Trophoblast cell (in vitro differentiated cells and primary cell): ENCODE data around the gene MRPL34.
"Not testable (repeated sequence)": the region's sequence is repeated elsewhere in the genome, so short reads cannot be mapped to it uniquely, and the experiment has no call there.

Experiments
- DNase-seq, 2 donors: peaks; one replicate each; pipeline ENCODE4 v3.0.0-alpha.2; 2016
- H2AFZ ChIP-seq: 2 replicates; pipeline ENCODE4 v1.6.1; 2013; ENCODE audit warnings: low read length, moderate library complexity, mild to moderate bottlenecking; ENCODE audit not compliant: insufficient read depth, poor library complexity
- H2AK5ac ChIP-seq: 2 replicates; pipeline ENCODE4 v1.6.1; 2013; ENCODE audit warnings: mild to moderate bottlenecking, low read length
- H2BK120ac ChIP-seq: 2 replicates; pipeline ENCODE4 v1.6.1; 2013; ENCODE audit warnings: low read length, mild to moderate bottlenecking, moderate library complexity; ENCODE audit not compliant: insufficient read depth, poor library complexity
- H2BK12ac ChIP-seq: 2 replicates; pipeline ENCODE4 v1.6.1; 2013; ENCODE audit warnings: mild to moderate bottlenecking, low read length, moderate library complexity
- H2BK5ac ChIP-seq: 2 replicates; pipeline ENCODE4 v1.6.1; 2013; ENCODE audit warnings: low read length, low read depth, moderate library complexity, mild to moderate bottlenecking; ENCODE audit not compliant: poor library complexity
- H3K14ac ChIP-seq: 2 replicates; pipeline ENCODE4 v1.6.1; 2013; ENCODE audit warnings: mild to moderate bottlenecking, low read length
- H3K18ac ChIP-seq: 2 replicates; pipeline ENCODE4 v1.6.1; 2013; ENCODE audit warnings: mild to moderate bottlenecking, low read length
- H3K23ac ChIP-seq: 2 replicates; pipeline ENCODE4 v1.6.1; 2013; ENCODE audit warnings: low read length
- H3K27ac ChIP-seq: 2 replicates; pipeline ENCODE4 v1.5.1; 2013; ENCODE audit warnings: low read depth, mild to moderate bottlenecking, inconsistent platforms, low read length, moderate library complexity
- H3K27me3 ChIP-seq: 2 replicates; pipeline ENCODE4 v1.6.1; 2013; ENCODE audit warnings: inconsistent platforms, mild to moderate bottlenecking, low read length, moderate library complexity; ENCODE audit not compliant: insufficient read depth
- H3K36me3 ChIP-seq, 2 experiments: 1 replicate in 1 of 2; 2 replicates in 1 of 2; pipeline ENCODE4 v1.6.1; 2013; ENCODE audit warnings: low read length in 2 of 2, mild to moderate bottlenecking in 2 of 2, moderate library complexity in 1 of 2; ENCODE audit not compliant: insufficient read depth in 2 of 2, control insufficient read depth in 1 of 2
- H3K4ac ChIP-seq: 2 replicates; pipeline ENCODE4 v1.6.1; 2013; ENCODE audit warnings: low read depth, mild to moderate bottlenecking, low read length, moderate library complexity
- H3K4me1 ChIP-seq, 2 experiments: 1 replicate in 1 of 2; 2 replicates in 1 of 2; pipeline ENCODE4 v1.6.1; 2013; ENCODE audit warnings: low read length in 2 of 2, mild to moderate bottlenecking in 2 of 2, moderate library complexity in 1 of 2; ENCODE audit not compliant: insufficient read depth in 2 of 2, control insufficient read depth in 1 of 2
- H3K4me2 ChIP-seq: 2 replicates; pipeline ENCODE4 v1.6.1; 2013; ENCODE audit warnings: inconsistent platforms, mild to moderate bottlenecking, low read length, moderate library complexity
- H3K4me3 ChIP-seq: 2 replicates; pipeline ENCODE4 v1.5.1; 2013; ENCODE audit warnings: mild to moderate bottlenecking, low read depth, low read length, inconsistent platforms
- H3K79me1 ChIP-seq: one replicate; pipeline ENCODE4 v1.6.1; 2013; ENCODE audit warnings: low read length
- H3K79me2 ChIP-seq: 2 replicates; pipeline ENCODE4 v1.6.1; 2013; ENCODE audit warnings: low read length, mild to moderate bottlenecking; ENCODE audit not compliant: control insufficient read depth, insufficient read depth, poor library complexity
- H3K9ac ChIP-seq: 2 replicates; pipeline ENCODE4 v1.6.1; 2013; ENCODE audit warnings: mild to moderate bottlenecking, low read length
- H3K9me3 ChIP-seq: 2 replicates; pipeline ENCODE4 v1.6.1; 2013; ENCODE audit warnings: low read depth, mild to moderate bottlenecking, control low read depth, inconsistent platforms, low read length; ENCODE audit not compliant: insufficient read depth
- H4K12ac ChIP-seq: 2 replicates; pipeline ENCODE4 v1.6.1; 2013; ENCODE audit warnings: low read depth, mild to moderate bottlenecking, low read length, moderate library complexity
- H4K8ac ChIP-seq: 2 replicates; pipeline ENCODE4 v1.6.1; 2013; ENCODE audit warnings: low read depth, mild to moderate bottlenecking, low read length, moderate library complexity
- H4K91ac ChIP-seq: one replicate; pipeline ENCODE4 v1.6.1; 2013; ENCODE audit warnings: low read depth, mild to moderate bottlenecking, low read length, moderate library complexity
- WGBS: extraction: QIAGEN DNeasy Blood & Tissue Kit; methylation state at CpG from one replicate; pipeline ENCODE4 v1.1.7; 2013; ENCODE audit warnings: missing lambda C conversion rate; ENCODE audit not compliant: insufficient read length, insufficient coverage; ENCODE audit errors: extremely low coverage; 5-methylcytosine and 5-hydroxymethylcytosine counted together

Gene MRPL34

DNA sequence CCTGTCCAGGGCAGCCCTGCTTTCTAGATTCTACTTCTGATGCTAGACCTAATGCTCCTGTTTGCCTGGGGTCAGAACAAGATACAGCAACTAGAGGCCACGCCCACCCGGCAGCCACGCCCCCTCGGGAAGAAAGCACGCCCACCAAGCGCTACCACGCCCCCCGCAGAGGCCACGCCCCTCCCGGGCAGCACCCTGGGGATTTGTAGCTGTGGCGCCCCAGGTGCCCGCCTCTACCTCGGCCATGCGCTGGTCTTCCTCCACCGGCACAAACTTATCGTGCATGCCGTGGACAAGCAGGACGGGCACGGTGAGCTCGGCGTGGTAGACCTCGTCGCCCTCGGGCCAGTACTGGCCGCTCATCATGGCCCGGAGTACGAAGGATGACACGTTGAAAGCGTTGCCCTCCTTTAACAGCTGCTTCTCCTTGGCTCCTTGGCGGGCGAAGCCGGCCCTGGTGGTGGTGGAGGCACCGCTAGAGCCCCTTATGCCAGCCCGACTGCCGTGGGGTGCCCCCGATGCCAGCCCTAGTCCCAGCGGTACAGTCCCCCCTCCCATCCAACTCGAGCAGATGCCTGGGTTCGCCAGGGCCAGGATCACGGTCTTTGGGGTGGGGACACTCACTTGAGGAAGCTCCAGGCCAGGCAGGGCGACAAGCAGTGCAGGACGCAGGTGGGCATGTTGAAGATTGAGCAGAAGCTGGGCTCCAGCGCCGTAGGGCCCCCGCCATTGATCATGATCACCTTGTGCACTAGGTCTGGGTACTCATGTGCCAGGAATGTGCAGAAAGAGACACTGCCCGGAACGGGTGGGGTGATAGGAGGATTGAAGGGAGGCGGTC lies 11.4 kb upstream of the MRPL34 start:
- H2BK120ac ChIP-seq = no peak overlapping the region
- peak; percentile 79 to 89 for DNase-seq
- H2BK5ac ChIP-seq = no peak overlapping the region
- no peaks in the 10 kb centered on the region for H3K27me3 ChIP-seq
- H4K12ac ChIP-seq = no peak overlapping the region
- WGBS = no CpG with 5 or more reads among the region's 48 CpGs
- H3K23ac ChIP-seq = no peak overlapping the region
- H3K36me3 ChIP-seq = peaks cover 9 to 13% of the 10 kb centered on the region in 2 experiments
- peaks cover 4 to 14% of the 10 kb centered on the region in 2 experiments for H3K4me1 ChIP-seq
- no peak overlapping the region for H2AFZ ChIP-seq
- no peak overlapping the region for H4K8ac ChIP-seq
- H3K18ac ChIP-seq = peak overlapping the region; percentile 51
- H3K9ac ChIP-seq = no peak overlapping the region
- H2BK12ac ChIP-seq = peak overlapping the region; percentile 21
- no peak overlapping the region for H3K4me2 ChIP-seq
- no peak overlapping the region for H3K4me3 ChIP-seq
- no peak overlapping the region for H3K27ac ChIP-seq
- H3K4ac ChIP-seq = no peak overlapping the region
- peak overlapping the region; percentile 7 for H4K91ac ChIP-seq
- no peaks in the 10 kb centered on the region for H3K79me2 ChIP-seq
- no peak overlapping the region for H2AK5ac ChIP-seq
- H3K9me3 ChIP-seq = peaks cover 4% of the 10 kb centered on the region
- no peak overlapping the region for H3K14ac ChIP-seq
- H3K79me1 ChIP-seq = peaks cover 12% of the 10 kb centered on the region

DNA sequence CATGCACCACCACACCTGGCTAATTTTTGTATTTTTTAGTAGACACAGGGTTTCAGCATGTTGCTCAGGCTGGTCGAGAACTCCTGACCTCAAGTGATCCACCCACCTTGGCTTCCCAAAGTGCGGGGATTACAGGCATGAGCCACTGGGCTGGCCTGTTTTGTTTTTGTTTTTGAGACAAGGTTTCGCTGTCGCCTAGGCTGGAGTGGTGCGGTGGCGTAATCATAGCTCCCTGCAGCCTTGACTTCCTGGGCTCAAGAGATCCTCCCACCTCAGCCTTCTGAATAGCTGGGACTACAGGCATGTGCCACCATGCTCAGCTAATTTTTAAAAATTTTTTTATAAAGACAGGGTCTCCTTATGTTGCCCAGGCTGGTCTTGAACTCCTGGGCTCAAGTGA lies 10.1 kb upstream of the MRPL34 start:
- not testable (repeated sequence) for H3K79me2 ChIP-seq, H4K91ac ChIP-seq, H3K23ac ChIP-seq, H4K12ac ChIP-seq, H3K14ac ChIP-seq, H3K27me3 ChIP-seq, H3K4me2 ChIP-seq, H2BK120ac ChIP-seq, H3K4me3 ChIP-seq, H4K8ac ChIP-seq, H2AK5ac ChIP-seq, H3K4ac ChIP-seq, H3K18ac ChIP-seq, H3K9ac ChIP-seq, H2AFZ ChIP-seq, H2BK5ac ChIP-seq, H2BK12ac ChIP-seq, H3K27ac ChIP-seq, H3K9me3 ChIP-seq
- DNase-seq = peak; percentile 85 to 91
- peaks cover 12% of the 10 kb centered on the region for H3K79me1 ChIP-seq
- WGBS = no CpG with 5 or more reads among the region's 6 CpGs
- peaks cover 4 to 12% of the 10 kb centered on the region in 2 experiments for H3K4me1 ChIP-seq
- peaks cover 12 to 19% of the 10 kb centered on the region in 2 experiments for H3K36me3 ChIP-seq

DNA sequence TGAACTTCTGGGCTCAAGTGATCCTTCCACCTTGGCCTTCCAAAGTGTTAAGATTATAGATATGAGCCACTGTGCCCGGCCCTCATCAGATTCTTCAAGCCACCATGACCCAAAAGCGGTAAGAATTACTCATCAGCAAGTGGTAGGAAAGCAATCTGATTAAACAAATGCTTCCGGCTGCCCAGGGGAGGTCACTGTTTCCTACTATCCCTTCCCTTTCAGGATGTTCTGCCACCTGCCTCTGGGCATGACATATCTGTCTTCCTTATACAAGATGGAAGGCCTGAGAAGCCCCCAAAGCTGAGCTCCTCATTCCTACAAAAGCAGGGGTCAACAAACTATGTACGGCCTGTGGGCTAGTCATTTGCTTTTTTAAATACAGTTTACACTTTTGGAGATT lies 9.4 kb upstream of the MRPL34 start:
- H4K12ac ChIP-seq = peak overlapping the region; percentile 36

GRCh38 chr19:17296976-17297375 lies 8.7 kb upstream of the MRPL34 start:
- H3K79me1 ChIP-seq = peaks cover 10% of the 10 kb centered on the region

More for the DNA sequence above, 9.4 kb upstream of the MRPL34 start:
- H2BK5ac ChIP-seq = peak overlapping the region; percentile 19
- H3K4ac ChIP-seq = no peak overlapping the region
- peak overlapping the region; percentile 54 for H2BK120ac ChIP-seq
- no peak overlapping the region for H2AFZ ChIP-seq
- H3K23ac ChIP-seq = no peak overlapping the region
- H3K9ac ChIP-seq = no peak overlapping the region
- H3K27ac ChIP-seq = no peak overlapping the region
- no peak overlapping the region for H3K14ac ChIP-seq
- H3K4me1 ChIP-seq = peaks cover 4 to 12% of the 10 kb centered on the region in 2 experiments
- H3K9me3 ChIP-seq = peaks cover 4% of the 10 kb centered on the region
- peak overlapping the region; percentile 15 for H2BK12ac ChIP-seq
- H3K36me3 ChIP-seq = peaks cover 19 to 26% of the 10 kb centered on the region in 2 experiments
- peak overlapping the region; percentile 65 for H4K91ac ChIP-seq
- H3K4me3 ChIP-seq = no peak overlapping the region
- no peak overlapping the region for H4K8ac ChIP-seq
- no peaks in the 10 kb centered on the region for H3K27me3 ChIP-seq
- H3K79me1 ChIP-seq = peaks cover 12% of the 10 kb centered on the region
- no peak overlapping the region for H3K4me2 ChIP-seq
- no peaks in the 10 kb centered on the region for H3K79me2 ChIP-seq
- no peak overlapping the region for H2AK5ac ChIP-seq
- DNase-seq = peak; percentile 82 to 87
- H3K18ac ChIP-seq = no peak overlapping the region
- no CpG with 5 or more reads among the region's 4 CpGs for WGBS

More at GRCh38 chr19:17296976-17297375, 8.7 kb upstream of the MRPL34 start:
- Histone ChIP-seq H3K14ac (no peak overlapping the region), H3K9ac (no peak overlapping the region), H4K12ac (no peak overlapping the region), H2BK5ac (no peak overlapping the region), H2BK120ac (no peak overlapping the region), H3K4me2 (no peak overlapping the region), H3K4me1 (peaks cover 4 to 11% of the 10 kb centered on the region in 2 experiments), H3K4ac (no peak overlapping the region), H2AFZ (no peak overlapping the region), H4K91ac (no peak overlapping the region), H4K8ac (no peak overlapping the region), H3K4me3 (no peak overlapping the region), H2AK5ac (no peak overlapping the region), H3K27ac (no peak overlapping the region), H2BK12ac (no peak overlapping the region), H3K9me3 (peaks cover 4% of the 10 kb centered on the region), H3K79me2 (no peaks in the 10 kb centered on the region), H3K18ac (no peak overlapping the region), H3K23ac (no peak overlapping the region), H3K36me3 (peaks cover 21 to 27% of the 10 kb centered on the region in 2 experiments), H3K27me3 (no peaks in the 10 kb centered on the region)
- DNase-seq = peak; percentile 92 to 94
- WGBS = no CpG with 5 or more reads among the region's 6 CpGs
